ENCODE data around the gene INTS13.
A peak's percentile ranks its signal among the peaks of the same experiment; 100 is the strongest.
"Not testable (repeated sequence)": the region's sequence is repeated elsewhere in the genome, so short reads cannot be mapped to it uniquely, and the experiment has no call there.

Gene INTS13, protein sequence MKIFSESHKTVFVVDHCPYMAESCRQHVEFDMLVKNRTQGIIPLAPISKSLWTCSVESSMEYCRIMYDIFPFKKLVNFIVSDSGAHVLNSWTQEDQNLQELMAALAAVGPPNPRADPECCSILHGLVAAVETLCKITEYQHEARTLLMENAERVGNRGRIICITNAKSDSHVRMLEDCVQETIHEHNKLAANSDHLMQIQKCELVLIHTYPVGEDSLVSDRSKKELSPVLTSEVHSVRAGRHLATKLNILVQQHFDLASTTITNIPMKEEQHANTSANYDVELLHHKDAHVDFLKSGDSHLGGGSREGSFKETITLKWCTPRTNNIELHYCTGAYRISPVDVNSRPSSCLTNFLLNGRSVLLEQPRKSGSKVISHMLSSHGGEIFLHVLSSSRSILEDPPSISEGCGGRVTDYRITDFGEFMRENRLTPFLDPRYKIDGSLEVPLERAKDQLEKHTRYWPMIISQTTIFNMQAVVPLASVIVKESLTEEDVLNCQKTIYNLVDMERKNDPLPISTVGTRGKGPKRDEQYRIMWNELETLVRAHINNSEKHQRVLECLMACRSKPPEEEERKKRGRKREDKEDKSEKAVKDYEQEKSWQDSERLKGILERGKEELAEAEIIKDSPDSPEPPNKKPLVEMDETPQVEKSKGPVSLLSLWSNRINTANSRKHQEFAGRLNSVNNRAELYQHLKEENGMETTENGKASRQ

DNA sequence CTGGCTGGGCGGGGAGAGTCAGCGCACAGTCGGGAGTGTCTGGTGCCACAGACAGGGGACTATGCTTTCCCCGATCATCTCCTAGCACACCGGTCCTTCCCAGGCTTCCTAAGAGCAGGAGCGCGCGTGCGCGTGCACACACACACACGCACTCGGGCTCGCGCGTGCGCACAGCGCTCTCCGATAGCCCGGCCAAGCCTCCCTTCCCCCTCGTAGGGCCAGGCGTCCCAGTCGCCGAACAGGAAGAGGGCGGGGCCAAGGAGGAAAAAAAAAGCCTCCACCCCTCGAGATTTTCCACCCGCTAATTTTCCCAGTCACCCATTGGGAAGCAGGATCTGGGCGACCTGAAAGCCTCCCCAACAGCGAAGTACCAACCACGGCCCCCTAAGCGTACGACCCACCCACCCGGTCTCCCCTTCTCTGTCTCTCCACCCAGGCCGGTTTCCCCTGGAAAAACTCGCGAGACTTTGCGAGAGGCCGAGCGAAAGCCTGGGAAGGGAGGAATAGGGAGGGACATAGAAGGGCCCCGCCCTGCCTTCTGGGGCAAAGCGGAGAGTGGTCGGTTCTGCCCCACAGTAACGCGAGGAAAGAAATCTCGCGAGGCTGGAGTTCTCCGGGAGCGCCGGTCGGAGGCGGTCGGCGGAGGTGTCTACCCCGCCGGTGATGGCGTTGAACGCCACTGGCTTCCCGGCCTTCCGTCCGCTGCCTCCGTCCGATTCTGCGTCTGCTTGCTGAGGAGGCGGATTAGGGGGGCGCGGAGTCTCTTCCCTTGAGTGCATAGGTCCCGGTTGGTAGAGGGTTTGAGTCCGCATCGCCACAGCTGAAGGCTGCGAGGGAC lies at the start of gene INTS13, which contains the start of gene FGFR1OP2:
INTS13 (minus strand) TSS at position 119 of the 838 bp plus-strand sequence. CDS start 1,178 bp downstream, outside the sequence.
FGFR1OP2 (plus strand) TSS at position 608 of the 838 bp plus-strand sequence. CDS start 15,689 bp downstream, outside the sequence.
- peak; percentile 96 to 98 for DNase-seq (ENCODE audit: low read depth in 2 of 2)

DNA sequence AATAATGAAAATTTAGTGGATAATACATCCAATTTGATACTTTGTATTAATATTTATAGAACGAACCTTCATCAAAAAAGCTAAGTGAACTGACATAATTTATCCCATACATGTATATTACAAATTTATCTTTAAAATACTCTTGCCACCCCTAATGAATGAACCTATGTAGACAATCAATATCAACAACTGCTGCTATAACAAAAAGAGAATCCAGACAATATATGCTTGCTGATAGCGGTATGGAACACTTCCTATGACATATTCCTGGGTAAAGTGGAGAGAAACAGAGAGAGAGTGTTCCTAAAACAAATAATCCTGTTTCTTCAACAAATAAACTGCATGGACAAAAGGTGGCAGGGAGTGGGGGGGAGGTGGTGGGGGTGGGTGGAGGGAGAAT lies 45.1 kb upstream of the INTS13 start:
- DNase-seq (ENCODE audit: low read depth in 2 of 2), result no peak

DNA sequence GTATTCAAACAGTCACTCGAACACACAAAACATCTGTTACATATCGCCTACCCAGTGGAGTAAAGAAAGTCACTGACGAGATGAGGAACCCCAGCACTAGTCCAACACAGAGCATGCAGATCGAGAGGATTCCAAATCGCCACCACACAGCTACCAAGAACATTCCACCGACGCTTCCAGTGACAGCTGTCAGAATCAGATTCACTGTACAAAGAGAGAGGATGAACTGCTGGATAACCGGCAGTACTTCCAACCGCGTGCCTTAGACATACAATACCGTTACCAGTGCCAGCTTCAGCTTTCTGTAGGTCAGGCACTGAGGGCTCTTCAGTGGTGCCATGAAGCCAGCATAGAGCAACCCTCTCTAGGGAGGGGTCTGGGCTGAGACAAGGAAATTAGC lies 42.0 kb upstream of the INTS13 start:
- no peak for DNase-seq (ENCODE audit: low read depth in 2 of 2)

DNA sequence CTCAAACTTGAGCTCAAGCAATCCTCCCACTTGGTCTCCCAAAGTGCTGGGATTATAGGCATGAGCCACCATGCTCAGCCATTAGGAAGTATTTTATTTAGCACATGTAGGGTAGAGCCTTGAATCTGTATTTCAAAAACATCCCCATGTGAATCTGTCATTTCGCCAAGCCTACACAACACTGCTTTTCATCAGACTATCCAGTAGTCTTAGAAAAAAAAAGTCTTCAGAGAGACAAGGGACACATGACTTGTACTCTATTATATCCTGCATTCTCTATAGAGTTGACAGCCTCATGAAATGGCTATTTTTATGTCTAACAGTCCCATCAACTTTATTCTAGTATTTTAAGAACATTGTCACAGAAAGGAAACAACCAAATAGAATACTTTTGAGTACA lies 41.0 kb upstream of the INTS13 start:
- no peak for DNase-seq (ENCODE audit: low read depth in 2 of 2)

DNA sequence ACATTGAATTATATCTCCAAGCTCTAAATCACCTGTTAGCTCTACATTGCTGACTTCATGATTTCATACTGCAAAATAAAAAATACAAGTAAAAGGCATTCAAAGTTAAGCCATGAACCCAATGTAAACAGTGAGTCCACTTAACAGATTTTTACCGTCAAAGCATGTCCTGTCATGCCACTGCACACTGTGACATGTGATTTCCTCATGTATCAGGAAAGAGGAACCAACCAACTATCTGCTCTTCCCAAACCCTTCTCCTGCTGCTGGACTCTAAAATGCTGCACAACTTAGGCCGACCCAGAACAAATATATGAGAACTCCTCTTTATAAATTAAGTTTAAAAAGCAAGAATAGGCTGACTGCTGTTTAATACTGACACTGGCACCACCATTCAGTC lies 38.9 kb upstream of the INTS13 start:
- no peak for DNase-seq (ENCODE audit: low read depth in 2 of 2)

DNA sequence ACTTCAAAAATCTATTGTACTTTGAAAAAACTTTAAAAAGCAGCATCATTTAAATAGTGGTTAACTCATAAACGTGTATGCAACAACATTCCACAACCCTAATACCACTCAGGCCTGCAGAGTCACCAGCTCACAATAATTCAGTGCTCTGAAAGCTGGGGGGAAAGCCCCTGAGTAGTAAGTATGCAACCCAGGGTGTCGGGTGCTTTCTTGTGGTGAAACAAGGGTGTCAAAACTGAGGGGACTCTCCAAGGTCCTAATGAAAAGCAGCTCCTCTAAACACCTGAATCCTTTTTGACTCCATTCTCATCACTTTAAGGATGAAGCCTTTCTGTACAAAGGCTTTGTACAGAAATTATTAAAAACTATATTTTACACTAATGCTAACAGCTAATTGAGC lies 34.2 kb upstream of the INTS13 start:
- DNase-seq (ENCODE audit: low read depth in 2 of 2), result peak; percentile 37 to 51

DNA sequence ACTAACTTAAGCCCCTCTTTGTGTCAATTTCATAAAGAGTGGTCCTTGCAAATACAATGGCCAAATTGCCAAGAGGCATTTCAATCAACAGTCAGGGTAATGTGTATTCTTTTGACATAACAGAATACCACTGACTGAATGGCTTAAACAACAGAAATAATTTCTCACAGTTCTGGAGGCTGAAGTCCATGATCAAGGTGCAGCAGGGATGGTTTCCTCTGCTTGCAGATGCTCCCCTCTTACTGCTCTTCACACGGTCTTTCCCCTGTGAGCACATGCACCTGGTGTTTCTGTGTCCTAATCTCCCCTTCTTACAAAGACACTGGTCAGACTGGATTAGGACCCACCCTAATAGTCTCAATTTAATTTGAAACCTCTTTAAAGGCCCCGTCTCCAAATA lies 32.4 kb upstream of the INTS13 start:
- DNase-seq (ENCODE audit: low read depth in 2 of 2), result no peak

DNA sequence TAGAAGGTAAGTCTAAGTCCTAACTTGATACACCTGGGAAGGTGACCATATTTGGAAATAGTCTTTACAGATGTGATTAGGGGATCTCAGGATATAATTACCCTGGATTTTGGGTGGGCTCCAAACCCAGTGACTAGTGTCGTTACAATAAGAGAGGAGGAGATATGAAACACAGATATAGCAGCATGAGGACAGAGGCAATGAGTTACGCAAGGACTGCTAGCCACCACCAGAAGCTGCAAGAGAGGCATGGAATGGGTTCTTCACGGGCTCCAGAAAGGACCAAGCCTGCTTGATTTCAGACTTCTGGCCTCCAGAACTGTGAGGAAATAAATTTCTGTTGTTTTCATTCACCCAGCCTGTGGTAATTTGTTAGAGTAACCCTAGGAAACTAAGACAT lies 29.1 kb upstream of the INTS13 start:
- no peak for DNase-seq (ENCODE audit: low read depth in 2 of 2)

DNA sequence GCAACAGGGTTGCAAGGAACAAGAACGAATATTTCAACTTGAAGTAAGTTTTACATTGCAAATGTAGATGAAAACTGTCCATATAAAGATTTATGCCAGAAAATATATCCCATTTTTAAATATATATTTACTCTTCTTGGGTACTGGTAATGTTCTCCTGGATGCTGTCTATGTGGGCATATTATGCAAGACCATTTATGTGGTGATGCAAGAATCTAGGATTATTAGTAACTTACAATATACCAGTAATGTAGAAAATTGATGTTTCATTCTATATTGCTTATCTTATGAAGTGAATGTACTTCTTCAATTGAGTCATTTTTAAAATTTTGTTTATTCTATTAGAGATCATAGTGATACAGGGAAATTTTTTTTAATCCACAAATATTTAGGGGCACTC lies 25.6 kb upstream of the INTS13 start:
- no peak for DNase-seq (ENCODE audit: low read depth in 2 of 2)

DNA sequence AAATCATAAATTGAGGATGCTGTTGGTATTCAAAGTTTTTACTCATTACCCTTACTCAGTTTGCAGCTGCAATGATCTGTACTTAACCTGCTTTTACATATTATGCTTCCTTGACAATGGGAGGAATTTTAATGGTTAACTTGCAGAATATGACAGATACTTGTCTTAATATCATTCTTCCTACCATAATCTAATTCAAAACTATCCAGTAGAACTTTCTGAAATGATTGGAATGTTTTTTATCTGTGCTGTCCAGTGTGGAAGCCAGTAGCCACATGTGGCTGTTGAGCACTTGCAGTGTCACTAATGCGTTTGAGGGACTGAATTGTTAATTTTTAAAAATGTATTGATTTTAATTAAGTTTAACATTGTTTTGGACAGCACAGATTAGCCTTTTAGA lies 24.0 kb upstream of the INTS13 start:
- no peak for DNase-seq (ENCODE audit: low read depth in 2 of 2)

DNA sequence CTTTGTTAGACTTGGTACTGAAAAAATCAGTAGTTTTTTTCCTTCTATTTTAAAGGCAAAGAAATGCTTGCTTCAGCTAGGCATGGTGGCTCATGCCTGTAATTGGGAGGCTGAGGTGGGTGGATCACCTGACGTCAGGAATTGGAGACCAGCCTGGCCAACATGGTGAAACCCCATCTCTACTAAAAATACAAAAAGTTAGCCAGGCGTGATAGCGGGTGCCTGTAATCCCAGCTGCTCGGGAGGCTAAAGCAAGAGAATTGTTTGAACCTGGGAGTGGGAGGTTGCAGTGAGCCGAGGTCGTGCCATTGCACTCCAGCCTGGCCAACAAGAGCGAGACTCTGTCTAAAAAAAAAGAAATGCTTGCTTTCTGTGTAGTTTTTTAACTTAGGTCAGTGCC lies 23.6 kb upstream of the INTS13 start:
- DNase-seq (ENCODE audit: low read depth in 2 of 2), result not testable (repeated sequence)

DNA sequence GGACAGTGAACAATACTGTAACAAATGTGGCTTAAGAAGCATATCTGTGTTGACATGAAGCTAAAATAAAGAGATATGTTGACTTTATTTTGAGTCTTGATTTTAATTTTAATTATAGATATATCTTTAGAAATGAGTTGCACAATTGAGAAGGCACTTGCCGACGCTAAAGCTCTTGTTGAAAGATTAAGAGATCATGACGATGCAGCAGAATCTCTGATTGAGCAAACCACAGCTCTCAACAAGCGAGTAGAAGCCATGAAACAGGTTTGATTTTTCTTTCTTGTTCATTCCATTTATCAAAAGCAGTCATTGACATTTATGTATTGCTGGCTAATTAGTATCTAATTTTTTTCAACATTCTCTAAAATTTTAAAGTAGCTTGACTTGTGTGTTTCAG lies 16.2 kb upstream of the INTS13 start:
- no peak for DNase-seq (ENCODE audit: low read depth in 2 of 2)

DNA sequence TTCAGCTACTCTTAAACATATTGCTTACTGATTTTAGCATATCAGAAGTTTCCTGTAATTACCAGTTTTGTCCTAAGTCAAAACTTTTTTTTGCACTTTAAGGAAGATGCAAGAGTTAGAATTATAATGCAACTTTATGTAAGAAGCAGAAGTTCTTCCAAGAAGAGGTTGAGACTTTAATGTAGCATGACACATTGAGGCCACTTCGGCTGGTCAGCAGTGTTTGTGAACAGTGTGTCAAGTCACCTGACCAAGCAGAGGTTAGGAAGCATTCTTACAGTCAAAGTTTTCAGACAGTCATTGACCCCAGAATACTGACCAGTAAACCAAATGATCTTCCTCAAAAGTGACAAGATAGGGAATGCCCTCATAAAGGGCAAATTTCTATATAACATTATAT lies 15.7 kb upstream of the INTS13 start:
- no peak for DNase-seq (ENCODE audit: low read depth in 2 of 2)

DNA sequence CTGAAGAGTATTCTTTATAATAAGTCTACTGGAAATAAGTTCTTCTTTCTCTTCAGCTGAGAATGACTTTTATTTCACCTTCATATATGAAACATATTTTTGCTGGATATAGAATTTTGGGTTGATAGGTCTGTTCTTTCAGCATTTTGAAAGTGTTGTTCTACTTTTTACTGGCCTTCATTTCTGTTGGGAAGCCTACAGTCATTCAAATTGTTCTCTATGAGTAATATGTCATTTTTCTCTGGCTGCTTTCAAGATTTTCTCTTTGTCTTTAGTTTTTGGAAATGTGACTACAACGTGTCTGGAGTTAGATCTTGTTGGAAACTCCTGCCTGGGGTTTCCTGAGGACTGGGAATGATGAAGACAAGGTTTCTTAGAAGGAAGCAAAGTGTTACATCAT lies 10.5 kb upstream of the INTS13 start:
- DNase-seq (ENCODE audit: low read depth in 2 of 2), result no peak

DNA sequence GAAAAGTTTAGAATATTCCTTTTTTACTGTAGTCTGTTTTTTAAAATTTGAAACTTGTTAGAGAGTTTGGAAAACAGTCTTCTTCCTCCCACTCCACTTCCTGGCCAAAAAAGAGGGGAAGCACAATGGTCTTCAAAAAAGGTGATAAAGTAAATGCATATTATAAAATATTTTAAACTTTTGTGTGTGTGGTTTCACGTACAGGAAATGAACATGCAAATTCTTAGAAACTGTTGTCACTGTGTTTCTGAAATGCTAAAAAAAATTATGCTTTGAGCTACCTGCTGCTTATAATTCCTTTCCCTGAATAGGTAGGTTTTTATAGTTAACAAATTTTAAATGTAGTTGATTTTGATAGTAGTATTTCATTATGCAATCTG lies 3.4 kb upstream of the INTS13 start:
- DNase-seq (ENCODE audit: low read depth in 2 of 2), result no peak

DNA sequence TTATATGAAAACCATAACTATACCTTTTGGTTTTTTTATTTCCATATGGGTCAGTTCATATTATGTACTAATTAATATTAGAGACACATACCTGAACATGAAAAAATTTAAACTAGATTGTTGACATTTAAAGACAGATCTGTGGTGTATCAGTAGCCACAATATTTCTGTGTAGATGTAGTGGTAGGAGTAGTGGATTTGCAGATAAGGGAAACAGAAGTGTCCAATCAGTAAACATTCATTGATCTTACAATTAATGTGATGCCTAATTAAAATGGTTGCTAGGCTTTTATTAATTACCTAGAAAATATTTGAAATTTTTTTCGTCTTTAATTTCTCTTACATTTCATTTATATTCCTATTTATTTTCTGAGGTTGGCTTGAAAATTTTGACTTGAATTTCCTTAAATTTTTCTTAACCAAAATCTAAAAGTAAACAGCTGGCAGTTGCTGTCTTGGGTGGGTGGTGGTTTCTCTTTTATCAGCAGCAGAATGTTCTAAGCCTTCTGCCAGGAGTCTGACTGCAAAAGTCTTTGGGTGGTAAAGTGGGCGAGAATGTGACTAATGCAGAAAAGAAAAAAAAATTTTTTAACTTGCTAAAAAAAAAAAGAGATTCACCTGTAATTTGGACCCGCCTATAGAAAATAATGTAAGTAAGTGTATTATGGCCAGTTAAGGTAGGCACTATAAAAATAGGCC lies 2.9 kb upstream of the INTS13 start:
- DNase-seq (ENCODE audit: low read depth in 2 of 2), result no peak

DNA sequence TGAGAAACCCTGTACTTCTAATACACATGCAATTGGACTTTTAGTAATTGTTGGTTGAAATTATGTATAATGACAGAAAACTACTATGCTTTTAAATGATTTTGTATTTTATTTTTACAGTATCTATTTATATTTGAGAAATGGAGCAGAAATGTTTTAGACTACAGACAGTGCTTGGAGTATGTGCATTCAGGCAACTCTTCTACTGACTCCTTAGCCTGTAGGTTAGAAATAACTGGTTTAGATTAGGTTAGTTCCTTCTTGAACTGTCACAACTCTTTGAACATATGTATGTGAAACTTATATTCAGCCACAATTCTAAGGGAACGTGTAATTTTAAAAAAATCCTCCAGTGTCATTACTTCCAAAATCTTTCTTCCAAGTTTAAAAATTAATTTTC lies 2.2 kb upstream of the INTS13 start:
- no peak for DNase-seq (ENCODE audit: low read depth in 2 of 2)

DNA sequence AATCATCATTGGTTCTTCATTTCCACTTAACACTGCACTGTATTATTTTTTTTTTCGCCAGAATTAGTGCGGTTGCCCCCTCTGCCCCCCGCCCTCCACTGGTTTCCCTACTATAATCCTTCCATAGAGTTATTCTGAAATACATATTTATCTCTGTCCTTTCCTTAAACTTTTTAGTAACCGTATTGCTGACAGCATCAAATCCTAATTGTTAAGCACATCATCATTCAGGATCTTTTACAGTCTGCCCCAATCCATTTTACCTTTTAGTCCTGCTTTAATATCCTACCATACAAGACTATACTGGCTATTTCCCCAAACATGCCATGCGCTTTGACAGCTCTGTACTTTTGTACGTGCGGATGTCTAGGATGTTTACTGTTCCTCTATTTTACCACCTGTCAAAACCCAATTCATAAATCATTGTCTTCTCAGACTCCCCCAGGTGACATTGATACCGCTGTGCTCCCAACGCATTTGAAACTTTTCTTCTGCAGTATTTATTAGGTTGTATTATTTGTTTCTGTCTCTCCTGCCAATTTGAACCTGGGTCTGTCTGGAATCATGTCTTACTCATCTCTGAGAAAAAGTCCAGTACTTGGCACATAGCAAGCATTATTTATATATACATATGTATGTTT lies 1.5 kb upstream of the INTS13 start:
- no peak for DNase-seq (ENCODE audit: low read depth in 2 of 2)

DNA sequence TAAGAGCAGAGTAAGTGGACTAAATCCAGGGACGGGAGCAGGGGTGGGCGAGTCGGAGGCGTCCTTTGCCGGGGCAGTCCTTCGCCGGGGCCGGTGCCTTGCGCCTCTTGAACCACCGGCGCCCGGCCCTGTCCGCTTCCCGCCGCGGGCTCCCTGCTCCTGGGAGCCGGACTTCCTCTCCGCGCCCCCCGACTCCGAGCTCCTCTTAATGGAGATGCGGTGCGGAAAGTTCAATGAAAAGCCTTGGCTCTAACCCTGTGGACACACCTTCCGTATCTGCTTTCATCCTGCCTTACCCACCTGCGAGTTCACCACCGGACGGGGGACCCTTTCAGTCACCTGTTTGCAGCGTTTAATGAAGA lies 901 bp upstream of the INTS13 start:
- DNase-seq (ENCODE audit: low read depth in 2 of 2), result peak in 1 of 2 donors; percentile 6

DNA sequence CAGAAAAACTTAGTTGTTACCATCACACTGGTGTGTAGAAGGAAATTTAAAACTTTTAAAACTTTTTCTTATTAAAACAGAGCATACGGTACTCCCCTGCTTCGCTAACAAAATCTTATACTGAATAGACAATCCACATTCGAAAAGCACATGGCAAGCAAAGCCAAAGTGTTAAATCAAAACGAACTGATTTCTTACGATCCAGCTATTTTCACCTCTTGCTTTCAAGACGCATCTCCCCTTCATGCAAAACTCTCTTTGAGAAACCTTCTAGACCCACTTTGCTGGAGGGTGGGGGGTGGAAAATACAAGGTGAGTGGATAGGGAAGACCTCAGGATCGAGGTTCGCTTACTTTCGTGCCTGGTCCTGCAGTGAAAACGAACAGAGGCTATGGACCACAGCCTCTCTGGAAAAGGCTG lies 328 bp downstream of the INTS13 start:
- DNase-seq (ENCODE audit: low read depth in 2 of 2), result no peak

Data from stimulated activated CD4-positive, alpha-beta T cell treated with anti-CD3 and anti-CD28 coated beads, Interleukin-4, amount 100 ng/mL, for 48 hours (primary cell).